H1 (cell line): ENCODE data around the gene SAMD4A. TPM values are rescaled to one million over a fixed set of nuclear protein-coding genes. Genes with fewer than 3 reads are reported as not detected.

Experiments used
- CTCF ChIA-PET: fragments of 300-600 bp; sonication (Branson Sonifier 250); formaldehyde crosslinking; loops from one replicate; lab custom pipeline; 2021; ENCODE audit not compliant: partially characterized antibody; lab: Charles Lee
- POLR2A ChIA-PET: fragments of 300-600 bp; sonication (Branson Sonifier 250); formaldehyde crosslinking; loops from one replicate; lab custom pipeline; 2021; ENCODE audit warnings: inconsistent platforms; ENCODE audit not compliant: partially characterized antibody; lab: Charles Lee
- DNase-seq, 2 experiments: peaks; one replicate each; pipeline versions ENCODE4 v3.0.0 to v3.0.0-alpha.2; 2010 to 2022; ENCODE audit warnings: low spot score in 2 of 2, low read depth in 1 of 2, mixed read lengths in 1 of 2
- FAIRE-seq: peaks from 2 replicates; lab custom pipeline; 2011; peaks lifted over from hg19 to GRCh38; lab: Jason Lieb, UNC
- H2AFZ ChIP-seq: 2 replicates; pipeline ENCODE4 v1.8.1; 2012; ENCODE audit warnings: low read length, inconsistent platforms
- H2AK5ac ChIP-seq: 2 replicates; pipeline ENCODE4 v1.6.1; 2013; ENCODE audit warnings: low read depth, low read length
- H2BK120ac ChIP-seq: replicated peaks from 2 replicates; pipeline ENCODE3; 2013; ENCODE audit warnings: low read depth, low read length, inconsistent platforms
- H2BK12ac ChIP-seq: 2 replicates; pipeline ENCODE4 v1.6.1; 2013; ENCODE audit warnings: low read depth, low read length
- H2BK15ac ChIP-seq: 2 replicates; pipeline ENCODE4 v1.6.1; 2013; ENCODE audit warnings: low read length
- H2BK20ac ChIP-seq: 2 replicates; pipeline ENCODE4 v1.6.1; 2013; ENCODE audit warnings: low read length
- H2BK5ac ChIP-seq: 2 replicates; pipeline ENCODE4 v1.6.1; 2013; ENCODE audit warnings: low read depth, low read length
- H3K14ac ChIP-seq: 2 replicates; pipeline ENCODE4 v1.6.1; 2013; ENCODE audit warnings: inconsistent platforms; ENCODE audit not compliant: insufficient read length
- H3K18ac ChIP-seq: 2 replicates; pipeline ENCODE4 v1.6.1; 2013; ENCODE audit warnings: low read length; ENCODE audit errors: extremely low read depth
- H3K23ac ChIP-seq: 2 replicates; pipeline ENCODE4 v1.6.1; 2013; ENCODE audit warnings: inconsistent platforms; ENCODE audit not compliant: insufficient read length
- H3K23me2 ChIP-seq: 2 replicates; pipeline ENCODE4 v1.6.1; 2013; ENCODE audit warnings: low read depth, low read length
- H3K27ac ChIP-seq: 2 replicates; pipeline ENCODE4 v1.6.1; 2011; ENCODE audit warnings: low read depth, low read length, inconsistent platforms
- H3K27me3 ChIP-seq, 4 experiments: replicated peaks in 1 of 4; 1 replicate in 1 of 4; 2 replicates in 3 of 4; pipeline versions ENCODE4 v1.6.1 to v1.8.1; 2011 to 2013; ENCODE audit warnings: low read length in 3 of 4, mild to moderate bottlenecking in 3 of 4, inconsistent platforms in 2 of 4, mixed read lengths in 2 of 4, moderate library complexity in 1 of 4; ENCODE audit not compliant: control insufficient read depth in 3 of 4, insufficient read depth in 3 of 4; ENCODE audit errors: extremely low read depth in 1 of 4
- H3K36me3 ChIP-seq, 4 experiments: 2 replicates each; pipeline versions ENCODE4 v1.6.1 to v1.8.1; 2011 to 2013; ENCODE audit warnings: mild to moderate bottlenecking in 4 of 4, low read length in 3 of 4, moderate library complexity in 2 of 4, control low read depth in 1 of 4, inconsistent platforms in 1 of 4; ENCODE audit not compliant: insufficient read depth in 4 of 4, control insufficient read depth in 2 of 4
- H3K4ac ChIP-seq: replicated peaks from 2 replicates; pipeline ENCODE3; 2013; ENCODE audit warnings: low read length, low read depth, mixed read lengths, inconsistent platforms; ENCODE audit not compliant: insufficient read length
- H3K4me1 ChIP-seq, 4 experiments: replicated peaks in 1 of 4; 1 replicate in 1 of 4; 2 replicates in 3 of 4; pipeline versions ENCODE4 v1.6.1 to v1.8.1; 2011 to 2013; ENCODE audit warnings: low read length in 3 of 4, inconsistent platforms in 2 of 4, mixed read lengths in 1 of 4; ENCODE audit not compliant: insufficient read depth in 4 of 4, control insufficient read depth in 3 of 4
- H3K4me2 ChIP-seq, 2 experiments: 2 replicates each; pipeline versions ENCODE4 v1.6.1 to v1.8.1; 2011 to 2013; ENCODE audit warnings: low read depth in 2 of 2, low read length in 2 of 2, control low read depth in 1 of 2, inconsistent platforms in 1 of 2, mild to moderate bottlenecking in 1 of 2; ENCODE audit not compliant: insufficient read depth in 1 of 2
- H3K4me3 ChIP-seq, 4 experiments: fragments of 200-600, 300-600 bp in 1 of 4; sonication (generic), shearing (Covaris generic), sonication (Bioruptor Twin) in 1 of 4; 2 replicates each; pipeline versions ENCODE4 v1.5.1 to v1.8.1; 2011 to 2016; ENCODE audit warnings: low read length in 4 of 4, low read depth in 3 of 4, control low read depth in 2 of 4, inconsistent platforms in 2 of 4, mild to moderate bottlenecking in 2 of 4, mixed read lengths in 1 of 4, moderate library complexity in 1 of 4; ENCODE audit not compliant: insufficient read depth in 2 of 4; ENCODE audit errors: extremely low read depth in 1 of 4
- H3K56ac ChIP-seq: replicated peaks from 2 replicates; pipeline ENCODE3; 2013; ENCODE audit warnings: low read depth, mild to moderate bottlenecking, mixed read lengths, low read length, inconsistent platforms; ENCODE audit not compliant: insufficient read length
- H3K79me1 ChIP-seq: 2 replicates; pipeline ENCODE4 v1.6.1; 2013; ENCODE audit warnings: low read depth, low read length, control low read depth
- H3K79me2 ChIP-seq, 2 experiments: 2 replicates each; pipeline versions ENCODE4 v1.6.1 to v1.8.1; 2012 to 2013; ENCODE audit warnings: low read length in 2 of 2, mild to moderate bottlenecking in 2 of 2, inconsistent platforms in 1 of 2; ENCODE audit not compliant: insufficient read depth in 2 of 2, control insufficient read depth in 1 of 2
- H3K9ac ChIP-seq, 4 experiments: replicated peaks in 1 of 4; 1 replicate in 1 of 4; 2 replicates in 3 of 4; pipeline versions ENCODE4 v1.6.1 to v1.8.1; 2011 to 2013; ENCODE audit warnings: low read depth in 3 of 4, low read length in 3 of 4, control low read depth in 2 of 4, mild to moderate bottlenecking in 2 of 4, moderate library complexity in 2 of 4, inconsistent platforms in 1 of 4; ENCODE audit errors: extremely low read depth in 1 of 4
- H3K9me3 ChIP-seq, 2 experiments: 2 replicates each; pipeline versions ENCODE4 v1.6.1 to v1.8.1; 2012 to 2013; ENCODE audit warnings: mild to moderate bottlenecking in 2 of 2, moderate library complexity in 2 of 2, control low read depth in 1 of 2, inconsistent platforms in 1 of 2, low read depth in 1 of 2, low read length in 1 of 2, mixed read lengths in 1 of 2; ENCODE audit not compliant: insufficient read depth in 2 of 2
- H4K20me1 ChIP-seq, 2 experiments: replicated peaks in 1 of 2; 2 replicates each; pipeline versions ENCODE3 to v1.8.1; 2011 to 2013; ENCODE audit warnings: inconsistent platforms in 2 of 2, low read length in 2 of 2, mild to moderate bottlenecking in 1 of 2; ENCODE audit not compliant: insufficient read depth in 2 of 2, control insufficient read depth in 1 of 2
- H4K5ac ChIP-seq: 2 replicates; pipeline ENCODE4 v1.6.1; 2013; ENCODE audit warnings: low read length, low read depth, mixed read lengths, inconsistent platforms; ENCODE audit not compliant: insufficient read length
- H4K8ac ChIP-seq: 2 replicates; pipeline ENCODE4 v1.8.0; 2013; ENCODE audit warnings: mild to moderate bottlenecking, moderate library complexity, low read length, inconsistent platforms; ENCODE audit not compliant: insufficient read depth; ENCODE audit errors: extremely low read depth
- H4K91ac ChIP-seq: replicated peaks from 2 replicates; pipeline ENCODE3; 2013; ENCODE audit warnings: low read length, mixed read lengths, inconsistent platforms; ENCODE audit not compliant: insufficient read length
- whole genome bisulfite sequencing, 2 experiments: shearing (Covaris generic) in 1 of 2; methylation state at CpG; one replicate each; pipeline versions ENCODE4 v1.1.6 to v1.1.7; 2013 to 2015; ENCODE audit warnings: low lambda C conversion rate in 2 of 2, mixed read lengths in 2 of 2, inconsistent platforms in 1 of 2, low coverage in 1 of 2, missing lambda C conversion rate in 1 of 2; ENCODE audit not compliant: insufficient replicate concordance in 2 of 2, insufficient coverage in 1 of 2, insufficient read length in 1 of 2; ENCODE audit errors: extremely low coverage in 1 of 2, missing lambda C conversion rate in 1 of 2; 5-methylcytosine and 5-hydroxymethylcytosine counted together
- polyA plus RNA-seq, 7 experiments: library from polyadenylated mRNA; depleted of rRNA in 3 of 7; stranded (reverse) in 5 of 7; unstranded in 2 of 7; fragments of >200 nt in 5 of 7; fragments of 200-250 nt in 2 of 7; gene quantifications; 1 replicate in 5 of 7; 2 replicates in 1 of 7; 4 replicates in 1 of 7; pipeline versions ENCODE4 v1.2.1 to v1.2.3, GENCODE V29; 2011 to 2013; ENCODE audit warnings: missing spikeins in 2 of 7, mixed read lengths in 2 of 7
- total RNA-seq: library from RNA; stranded (reverse); fragmentation: NEBNext Ultra II Directional; extraction: Animal tissue kit (Norgen Biotek cat#: 25700); gene quantifications from 2 replicates; pipeline ENCODE4 v1.2.1, GENCODE V29; 2021

Gene SAMD4A
- total and polyA plus RNA-seq, 2 of the 8 experiments (the other 6 are each of a cell fraction or from before 2014, with no cell fraction given) = 2.4 to 12.3 TPM

- Histone ChIP-seq H3K79me2 (no peaks in the 10 kb centered on the region), H3K56ac (no peak overlapping the region), H3K23ac (no peak overlapping the region), H3K9ac (no peak overlapping the region), H3K4ac (no peak overlapping the region), H3K4me1 (peaks cover 0 to 2% (median 0%) of the 10 kb centered on the region in 4 experiments; a peak in 1 of 7 replicates), H3K4me2 (no peak overlapping the region), H3K79me1 (no peaks in the 10 kb centered on the region), H2BK20ac (no peak overlapping the region), H4K20me1 (no peaks in the 10 kb centered on the region), H3K27ac (no peak overlapping the region), H2BK15ac (no peak overlapping the region; the same call in 1 of the 2 replicates), H3K4me3 (no peak overlapping the region), H4K8ac (no peak overlapping the region), H3K9me3 (no peaks in the 10 kb centered on the region), H2AFZ (no peak overlapping the region), H2BK5ac (no peak overlapping the region), H2AK5ac (0 out of 2 replicates have a peak overlapping the region, but pooled peaks have one; percentile 44), H3K14ac (no peak overlapping the region), H4K91ac (no peak overlapping the region), H3K27me3 (no peaks in the 10 kb centered on the region), H2BK12ac (no peak overlapping the region), H2BK120ac (no peak overlapping the region), H3K18ac (no peak overlapping the region), H3K23me2 (no peaks in the 10 kb centered on the region), H3K36me3 (no peaks in the 10 kb centered on the region), H4K5ac (peak overlapping the region; percentile 10)
- DNase-seq = no peak
- FAIRE-seq = no peak
- CTCF ChIA-PET = interaction anchor here (1.0 to 2.5 kb wide), 4 partner anchors 10 to 137 kb away, joined by 3 to 8 read pairs (median 4); no protein-coding TSS in a partner anchor
- 94% methylated on average over 2 of the region's 2 CpGs; no CpG with 5 or more reads in 1 of the 2 experiments for WGBS, 2 experiments
- POLR2A ChIA-PET = interaction anchor here (0.7 to 1.6 kb wide), 3 partner anchors 11 to 148 kb away, joined by 3 to 5 read pairs (median 3); no protein-coding TSS in a partner anchor
Measured at GRCh38 chr14:54554401-54554800, 12.5 kb upstream of the SAMD4A start.
